GM06990 (cell line): ENCODE measurements around the gene VOPP1.
A peak's percentile ranks its signal among the peaks of the same experiment; 100 is the strongest.

Source experiments
- DNase-seq: peaks from one replicate; pipeline ENCODE4 v3.0.0-alpha.2; 2011; ENCODE audit not compliant: insufficient read length; ENCODE audit errors: extremely low read depth
- H3K27me3 ChIP-seq: replicated peaks from 2 replicates; pipeline ENCODE4 v1.6.0; 2011; ENCODE audit warnings: low read length; ENCODE audit not compliant: control insufficient read depth, insufficient read depth
- H3K36me3 ChIP-seq: 2 replicates; pipeline ENCODE4 v1.5.1; 2011; ENCODE audit warnings: low read length; ENCODE audit not compliant: control insufficient read depth, insufficient read depth
- H3K4me3 ChIP-seq: replicated peaks from 2 replicates; pipeline ENCODE4 v1.5.1; 2011; ENCODE audit warnings: low read depth, mild to moderate bottlenecking, control low read depth, low read length
- CTCF ChIP-seq: IDR thresholded peaks from 2 replicates; pipeline ENCODE4 v1.5.1; 2011; ENCODE audit warnings: low read length, control low read depth, mild to moderate bottlenecking, inconsistent platforms; ENCODE audit not compliant: insufficient read depth, poor library complexity, severe bottlenecking

The VOPP1 gene

GRCh38 chr7:55508221-55509011 lies 63.9 kb downstream of the VOPP1 start:
- Histone ChIP-seq H3K27me3 (no peaks in the 10 kb centered on the region), H3K4me3 (no peak overlapping the region), H3K36me3 (peaks cover 9% of the 10 kb centered on the region)
- TF ChIP-seq CTCF = no peak
- peak; percentile 51 for DNase-seq

- H3K4me3 ChIP-seq = no peak overlapping the region
- no peak for DNase-seq
- TF ChIP-seq CTCF = no peak
- peaks cover 2% of the 10 kb centered on the region for H3K36me3 ChIP-seq
- no peaks in the 10 kb centered on the region for H3K27me3 ChIP-seq
Observed at GRCh38 chr7:55507743-55508142, 64.6 kb downstream of the VOPP1 start.

- no peak for DNase-seq
Observed at GRCh38 chr7:55504967-55505658, 67.2 kb downstream of the VOPP1 start.

GRCh38 chr7:55504093-55504859 lies 68.0 kb downstream of the VOPP1 start:
- no peak for DNase-seq
- no peak overlapping the region for H3K4me3 ChIP-seq

More at GRCh38 chr7:55504967-55505658, 67.2 kb downstream of the VOPP1 start:
- Histone ChIP-seq H3K4me3 (no peak overlapping the region), H3K27me3 (no peaks in the 10 kb centered on the region), H3K36me3 (peaks cover 7% of the 10 kb centered on the region)
- no peak for TF ChIP-seq CTCF

More at GRCh38 chr7:55504093-55504859, 68.0 kb downstream of the VOPP1 start:
- Histone ChIP-seq H3K36me3 (peaks cover 12% of the 10 kb centered on the region), H3K27me3 (no peaks in the 10 kb centered on the region)
- no peak for TF ChIP-seq CTCF
